H1 (cell line): Measurements from ENCODE around the gene PKN1. TPM values are rescaled to one million over a fixed set of nuclear protein-coding genes. Genes with fewer than 3 reads are reported as not detected.
A peak's percentile ranks its signal among the peaks of the same experiment; 100 is the strongest.

Source experiments
- KDM1A ChIP-seq: fragments of 200-600, 300-600 bp; sonication (generic); IDR thresholded peaks from 2 replicates; pipeline ENCODE4 v1.7.1; 2016; ENCODE audit warnings: mild to moderate bottlenecking, low read length, borderline replicate concordance
- POLR2AphosphoS5 ChIP-seq: IDR thresholded peaks from 2 replicates; pipeline ENCODE4 v1.6.1; 2011; ENCODE audit warnings: low read depth, low read length
- RAD21 ChIP-seq, 2 experiments: IDR thresholded peaks in 1 of 2; conservative IDR thresholded peaks in 1 of 2; 2 replicates each; pipeline ENCODE4 v1.6.1; 2011; ENCODE audit warnings: low read depth in 2 of 2, low read length in 2 of 2, improper control_type of control experiment in 1 of 2, inconsistent platforms in 1 of 2, mild to moderate bottlenecking in 1 of 2, moderate library complexity in 1 of 2
- RBBP5 ChIP-seq: IDR thresholded peaks from 2 replicates; pipeline ENCODE4 v1.7.1; 2012; ENCODE audit warnings: low read depth, mild to moderate bottlenecking, inconsistent platforms, low read length, moderate library complexity, borderline replicate concordance
- SAP30 ChIP-seq: fragments of 300-600 bp; sonication (generic); IDR thresholded peaks from 2 replicates; pipeline ENCODE4 v1.7.1; 2012; ENCODE audit warnings: low read length, moderate library complexity, mild to moderate bottlenecking, inconsistent platforms; ENCODE audit not compliant: insufficient read depth, insufficient replicate concordance
- SP1 ChIP-seq: IDR thresholded peaks from 2 replicates; pipeline ENCODE4 v1.6.1; 2011; ENCODE audit warnings: low read depth, low read length
- TAF1 ChIP-seq: IDR thresholded peaks from 2 replicates; pipeline ENCODE4 v1.6.1; 2011; ENCODE audit warnings: mild to moderate bottlenecking, low read depth, low read length
- TBP ChIP-seq: IDR thresholded peaks from 2 replicates; pipeline ENCODE4 v1.6.1; 2011; ENCODE audit warnings: low read depth, low read length, improper control_type of control experiment
- polyA plus RNA-seq, 7 experiments: library from polyadenylated mRNA; depleted of rRNA in 3 of 7; stranded (reverse) in 5 of 7; unstranded in 2 of 7; fragments of >200 nt in 5 of 7; fragments of 200-250 nt in 2 of 7; gene quantifications; 1 replicate in 5 of 7; 2 replicates in 1 of 7; 4 replicates in 1 of 7; pipeline versions ENCODE4 v1.2.1 to v1.2.3, GENCODE V29; 2011 to 2013; ENCODE audit warnings: missing spikeins in 2 of 7, mixed read lengths in 2 of 7
- total RNA-seq: library from RNA; stranded (reverse); fragmentation: NEBNext Ultra II Directional; extraction: Animal tissue kit (Norgen Biotek cat#: 25700); gene quantifications from 2 replicates; pipeline ENCODE4 v1.2.1, GENCODE V29; 2021
- TF ChIP-seq, protein P1 (sequence below): IDR thresholded peaks from 2 replicates; pipeline ENCODE4 v1.6.1; 2012; ENCODE audit warnings: inconsistent platforms
- TF ChIP-seq, protein P2 (sequence below), 3 experiments: IDR thresholded peaks; 1 replicate in 2 of 3; 2 replicates in 1 of 3; pipeline versions ENCODE4 v1.5.1 to v1.6.1; 2011; ENCODE audit warnings: low read length in 3 of 3, mild to moderate bottlenecking in 3 of 3, inconsistent platforms in 2 of 3, low read depth in 1 of 3, moderate library complexity in 1 of 3; ENCODE audit not compliant: insufficient read depth in 1 of 3; ENCODE audit errors: control extremely low read depth in 1 of 3

PKN1 gene
- total and polyA plus RNA-seq, 2 of the 8 experiments (the other 6 are each of a cell fraction or from before 2014, with no cell fraction given): 65.2 to 162 TPM

DNA sequence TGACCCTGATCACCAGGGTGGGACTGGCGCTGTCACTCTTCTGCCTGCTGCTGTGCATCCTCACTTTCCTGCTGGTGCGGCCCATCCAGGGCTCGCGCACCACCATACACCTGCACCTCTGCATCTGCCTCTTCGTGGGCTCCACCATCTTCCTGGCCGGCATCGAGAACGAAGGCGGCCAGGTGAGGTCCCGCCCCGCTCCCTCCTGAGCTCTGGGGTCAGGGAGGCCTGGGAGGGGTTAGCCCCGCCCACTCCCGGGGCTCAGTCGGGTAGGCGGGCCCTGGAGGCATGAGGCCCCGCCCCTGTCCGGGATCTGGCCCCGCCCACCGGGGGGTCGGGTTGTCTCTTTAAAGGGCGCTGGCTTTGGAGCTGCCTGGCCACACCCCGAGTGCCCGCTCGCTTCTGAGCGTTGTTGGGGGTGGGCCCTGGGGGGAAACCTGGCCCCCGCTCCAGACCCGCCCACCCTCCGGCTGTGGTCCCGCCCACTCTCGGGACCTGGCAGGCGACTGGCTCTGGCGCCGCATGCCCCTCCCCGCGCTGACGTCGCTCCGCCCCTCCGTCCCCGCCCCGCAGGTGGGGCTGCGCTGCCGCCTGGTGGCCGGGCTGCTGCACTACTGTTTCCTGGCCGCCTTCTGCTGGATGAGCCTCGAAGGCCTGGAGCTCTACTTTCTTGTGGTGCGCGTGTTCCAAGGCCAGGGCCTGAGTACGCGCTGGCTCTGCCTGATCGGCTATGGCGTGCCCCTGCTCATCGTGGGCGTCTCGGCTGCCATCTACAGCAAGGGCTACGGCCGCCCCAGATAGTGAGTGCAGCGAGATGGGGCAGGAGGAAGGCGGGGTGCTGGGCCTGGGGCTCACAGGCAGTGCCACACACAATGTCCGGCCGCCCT lies 27.1 kb upstream of the PKN1 start (continued):
- TF ChIP-seq RAD21 (IDR thresholded peaks at IDR 0.05 in 1 of 2, conservative IDR thresholded peaks at IDR 0.05 in 1 of 2; ENCODE audit: low read depth in 2 of 2, low read length in 2 of 2): peak; percentile 90 to 96
- TF ChIP-seq POLR2AphosphoS5: peak; percentile 69
- TF ChIP-seq SAP30: no peak
- TF ChIP-seq TAF1: peak; percentile 43; the same call in 1 of the 2 replicates
- TF ChIP-seq KDM1A: no peak
- peak; percentile 11 for TF ChIP-seq TBP
- TF ChIP-seq, protein P1, sequence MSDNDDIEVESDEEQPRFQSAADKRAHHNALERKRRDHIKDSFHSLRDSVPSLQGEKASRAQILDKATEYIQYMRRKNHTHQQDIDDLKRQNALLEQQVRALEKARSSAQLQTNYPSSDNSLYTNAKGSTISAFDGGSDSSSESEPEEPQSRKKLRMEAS: peak; percentile 87
- TF ChIP-seq SP1: peak; percentile 82
- TF ChIP-seq RBBP5: no peak
- TF ChIP-seq, protein P2, sequence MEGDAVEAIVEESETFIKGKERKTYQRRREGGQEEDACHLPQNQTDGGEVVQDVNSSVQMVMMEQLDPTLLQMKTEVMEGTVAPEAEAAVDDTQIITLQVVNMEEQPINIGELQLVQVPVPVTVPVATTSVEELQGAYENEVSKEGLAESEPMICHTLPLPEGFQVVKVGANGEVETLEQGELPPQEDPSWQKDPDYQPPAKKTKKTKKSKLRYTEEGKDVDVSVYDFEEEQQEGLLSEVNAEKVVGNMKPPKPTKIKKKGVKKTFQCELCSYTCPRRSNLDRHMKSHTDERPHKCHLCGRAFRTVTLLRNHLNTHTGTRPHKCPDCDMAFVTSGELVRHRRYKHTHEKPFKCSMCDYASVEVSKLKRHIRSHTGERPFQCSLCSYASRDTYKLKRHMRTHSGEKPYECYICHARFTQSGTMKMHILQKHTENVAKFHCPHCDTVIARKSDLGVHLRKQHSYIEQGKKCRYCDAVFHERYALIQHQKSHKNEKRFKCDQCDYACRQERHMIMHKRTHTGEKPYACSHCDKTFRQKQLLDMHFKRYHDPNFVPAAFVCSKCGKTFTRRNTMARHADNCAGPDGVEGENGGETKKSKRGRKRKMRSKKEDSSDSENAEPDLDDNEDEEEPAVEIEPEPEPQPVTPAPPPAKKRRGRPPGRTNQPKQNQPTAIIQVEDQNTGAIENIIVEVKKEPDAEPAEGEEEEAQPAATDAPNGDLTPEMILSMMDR (IDR thresholded peaks at IDR 0.05; ENCODE audit: control extremely low read depth in 1 of 3, insufficient read depth in 1 of 3, low read depth in 1 of 3, low read length in 3 of 3): peak; percentile 81 to 97 (median 97)
- TF ChIP-seq, all 59 proteins: peak for 17
